A549 (cell line): ENCODE data around the gene CTNNA3. TPM values are rescaled to one million over a fixed set of nuclear protein-coding genes. Genes with fewer than 3 reads are reported as not detected.

ENCODE experiments used
- ATAC-seq, 2 experiments: fragments of 200-7000 bp in 1 of 2; fragments of >200 bp in 1 of 2; cut with Nextera tagmentation in 1 of 2; cut with Tn5 transposase in 1 of 2; 3 replicates each; pipeline versions ENCODE4 v1.8.0 to v1.9.1; 2018 to 2020; ENCODE audit warnings: mild to moderate bottlenecking in 1 of 2, moderate library complexity in 1 of 2
- CTCF ChIA-PET: fragments of 300-600 bp; sonication (Branson Sonifier 250); formaldehyde crosslinking; extraction: SDS; loops from one replicate; lab custom pipeline; 2021; ENCODE audit warnings: antibody characterized with exemption, inconsistent platforms; lab: Yijun Ruan, JAX
- POLR2A ChIA-PET: fragments of 350-600 bp; formaldehyde crosslinking; extraction: SDS; loops from one replicate; lab custom pipeline; 2021; ENCODE audit warnings: antibody characterized with exemption, inconsistent platforms; lab: Yijun Ruan, JAX
- DNase-seq, 2 experiments: peaks; one replicate each; pipeline versions ENCODE4 v3.0.0 to v3.0.0-alpha.2; 2011 to 2016; ENCODE audit warnings: low read depth in 1 of 2, low spot score in 1 of 2
- FAIRE-seq: peaks from 2 replicates; lab custom pipeline; 2011; peaks lifted over from hg19 to GRCh38; lab: Jason Lieb, UNC
- H3K27ac ChIP-seq, 2 experiments: fragments of >200 bp; sonication (Bioruptor Twin); formaldehyde crosslinking; 3 replicates each; pipeline ENCODE4 v1.5.1; 2016 to 2017
- H3K4me1 ChIP-seq: fragments of >200 bp; sonication (Bioruptor Twin); formaldehyde crosslinking; 3 replicates; pipeline ENCODE4 v1.6.1; 2016
- H3K4me2 ChIP-seq: fragments of >200 bp; sonication (Bioruptor Twin); formaldehyde crosslinking; 3 replicates; pipeline ENCODE4 v1.6.1; 2016
- H3K4me3 ChIP-seq: fragments of >200 bp; sonication (Bioruptor Twin); formaldehyde crosslinking; 3 replicates; pipeline ENCODE4 v1.5.1; 2016
- H3K9me3 ChIP-seq: fragments of >200 bp; sonication (Bioruptor Twin); formaldehyde crosslinking; 3 replicates; pipeline ENCODE4 v1.6.1; 2016
- CBX8 ChIP-seq: fragments of 200-600 bp; sonication (generic); IDR thresholded peaks from 2 replicates; pipeline ENCODE4 v1.6.1; 2016
- CHD4 ChIP-seq: fragments of 200-600 bp; sonication (generic); IDR thresholded peaks from 2 replicates; pipeline ENCODE4 v1.6.1; 2016; ENCODE audit warnings: antibody characterized with exemption, mild to moderate bottlenecking, borderline replicate concordance
- EHMT2 ChIP-seq: fragments of 200-600 bp; sonication (generic); IDR thresholded peaks from 2 replicates; pipeline ENCODE4 v1.6.1; 2016; ENCODE audit warnings: antibody characterized with exemption, low read depth, mild to moderate bottlenecking, moderate library complexity
- EP300 ChIP-seq, 2 experiments: fragments of >200 bp; sonication (Bioruptor Twin); formaldehyde crosslinking; IDR thresholded peaks; 2 replicates in 1 of 2; 3 replicates in 1 of 2; pipeline ENCODE4 v1.6.1; 2016 to 2017
- FOSB ChIP-seq: fragments of 250-450 bp; sonication (Bioruptor Pico); IDR thresholded peaks from 2 replicates; pipeline ENCODE4 v1.5.0; 2020; ENCODE audit warnings: mild to moderate bottlenecking, moderate library complexity
- FOXS1 ChIP-seq: fragments of 250-450 bp; sonication (Bioruptor Pico); IDR thresholded peaks from 2 replicates; pipeline ENCODE4 v1.5.0; 2020; ENCODE audit warnings: mild to moderate bottlenecking, moderate library complexity
- HDAC2 ChIP-seq: fragments of 200-600 bp; sonication (generic); IDR thresholded peaks from 2 replicates; pipeline ENCODE4 v1.6.1; 2016
- HEYL ChIP-seq: fragments of 250-450 bp; sonication (Bioruptor Pico); IDR thresholded peaks from 2 replicates; pipeline ENCODE4 v1.8.0; 2021; ENCODE audit warnings: mild to moderate bottlenecking, moderate library complexity
- HOXA7 ChIP-seq: fragments of 250-450 bp; sonication (Bioruptor Pico); IDR thresholded peaks from 2 replicates; pipeline ENCODE4 v1.5.0; 2020; ENCODE audit warnings: mild to moderate bottlenecking, moderate library complexity
- HOXB5 ChIP-seq: fragments of 250-450 bp; sonication (Bioruptor Pico); IDR thresholded peaks from 2 replicates; pipeline ENCODE4 v1.5.0; 2020; ENCODE audit warnings: mild to moderate bottlenecking, moderate library complexity
- KDM1A ChIP-seq: fragments of 200-600 bp; sonication (generic); IDR thresholded peaks from 2 replicates; pipeline ENCODE4 v1.6.1; 2016; ENCODE audit warnings: low read depth, mild to moderate bottlenecking
- KDM5A ChIP-seq: fragments of 200-600 bp; sonication (generic); IDR thresholded peaks from 2 replicates; pipeline ENCODE4 v1.6.1; 2016; ENCODE audit warnings: antibody characterized with exemption, mild to moderate bottlenecking
- MAZ ChIP-seq: fragments of 150-350 bp; IDR thresholded peaks from 2 replicates; pipeline ENCODE4 v1.6.1; 2014; ENCODE audit warnings: antibody characterized with exemption, low read depth, low read length, borderline replicate concordance
- MYC ChIP-seq: IDR thresholded peaks from 2 replicates; pipeline ENCODE4 v1.6.1; 2012; ENCODE audit warnings: mild to moderate bottlenecking, inconsistent platforms, low read length, improper control_type of control experiment, borderline replicate concordance
- NFE2L2 ChIP-seq: fragments of 150-350 bp; conservative IDR thresholded peaks from 2 replicates; pipeline ENCODE4 v1.6.1; 2014; ENCODE audit warnings: low read length
- POLR2A ChIP-seq: IDR thresholded peaks from 2 replicates; pipeline ENCODE4 v1.6.1; 2012; ENCODE audit warnings: mild to moderate bottlenecking, low read length
- SMC3 ChIP-seq: fragments of >200 bp; sonication (Bioruptor Twin); formaldehyde crosslinking; IDR thresholded peaks from 3 replicates; pipeline ENCODE4 v1.6.1; 2018; ENCODE audit warnings: inconsistent platforms
- SREBF2 ChIP-seq: fragments of 450-650 bp; IDR thresholded peaks from 2 replicates; pipeline ENCODE4 v1.6.1; 2014; ENCODE audit warnings: mild to moderate bottlenecking, moderate library complexity
- ZFP36 ChIP-seq: fragments of 450-650 bp; IDR thresholded peaks from 2 replicates; pipeline ENCODE4 v1.6.1; 2014; ENCODE audit warnings: borderline replicate concordance; ENCODE audit not compliant: partially characterized antibody
- WGBS: methylation state at CpG from one replicate; pipeline ENCODE4 v1.1.6; 2017; ENCODE audit errors: missing lambda C conversion rate; 5-methylcytosine and 5-hydroxymethylcytosine counted together
- polyA minus RNA-seq: library from RNA; depleted of rRNA, polyadenylated mRNA; stranded (reverse); fragments of >200 nt; gene quantifications from 2 replicates; pipeline ENCODE4 v1.2.3, GENCODE V29; 2011; rRNA and poly(A)+ RNA removed
- polyA plus RNA-seq, 4 experiments: library from polyadenylated mRNA; depleted of rRNA in 3 of 4; stranded (reverse); fragments of >200 nt; fragmentation: RNase III in 1 of 4; extraction: RNeasy Plus Mini Kit Qiagen cat#74134 plus additional on column Dnase treatment in 1 of 4; gene quantifications; 2 replicates in 3 of 4; 3 replicates in 1 of 4; pipeline ENCODE4 v1.2.3, GENCODE V29; 2011 to 2017
- TF ChIP-seq, protein P1 (sequence below): fragments of >200 bp; sonication (Bioruptor Twin); formaldehyde crosslinking; IDR thresholded peaks from 3 replicates; pipeline ENCODE4 v1.5.1; 2016
- TF ChIP-seq, protein P2 (sequence below): IDR thresholded peaks from 2 replicates; pipeline ENCODE4 v1.6.1; 2012
- TF ChIP-seq, protein P3 (sequence below): IDR thresholded peaks from 2 replicates; pipeline ENCODE4 v1.6.1; 2012; ENCODE audit warnings: low read depth, borderline replicate concordance

CTNNA3 gene
- polyA plus RNA-seq (2011; rRNA removed), result 0.09 TPM in 1 of 2 replicates, not detected in the other
- polyA plus RNA-seq (2012; cell fraction: cytosol; rRNA removed), result not detected in 2 replicates
- not detected in 2 replicates for polyA plus RNA-seq (2012; cell fraction: nucleus; rRNA removed)
- not detected in 3 replicates for polyA plus RNA-seq (2017; fragmentation: RNase III; extraction: RNeasy Plus Mini Kit Qiagen cat#74134 plus additional on column Dnase treatment)
- not detected in 2 replicates for polyA minus RNA-seq

DNA sequence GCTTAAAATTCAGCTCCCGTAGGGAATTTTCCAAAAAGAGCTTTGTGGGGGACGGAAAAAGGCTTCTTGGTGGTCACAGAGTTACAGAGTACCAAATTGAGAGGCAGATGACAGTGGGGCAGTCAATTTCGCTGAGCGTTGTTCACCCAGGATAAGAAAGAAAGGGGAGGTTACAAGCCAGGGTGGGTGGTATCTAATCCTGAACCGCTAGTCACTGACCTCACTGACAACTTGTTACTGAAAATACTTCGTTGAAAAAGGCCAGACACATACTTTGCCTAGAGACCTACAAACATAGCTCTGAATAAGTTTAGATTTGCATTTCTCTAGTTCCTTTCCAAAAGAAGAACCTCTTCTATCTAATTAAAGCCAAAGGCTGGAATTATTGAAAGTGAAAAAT, at the start of gene CTNNA3:
Gene CTNNA3, minus strand, starts transcription at position 167 of the 400 bp plus-strand sequence.
- TF ChIP-seq POLR2A (no peak), MYC (no peak)
- H3K9me3 ChIP-seq, result no peaks in the 10 kb centered on the region
- FAIRE-seq, result no peak
- H3K4me3 ChIP-seq, result no peak within 1 kb of the TSS
- ChIA-PET CTCF (interaction anchor here (5.1 kb wide), 1 partner anchor 83 kb away, joined by 143 read pairs; no protein-coding TSS in a partner anchor), POLR2A (no interaction called here)
- no peak within 1 kb of the TSS for H3K4me2 ChIP-seq
- 13% methylated on average over 6 of the region's 6 CpGs for WGBS
- no peaks in the 10 kb centered on the region for H3K4me1 ChIP-seq
- no peak; a peak in 1 of 6 replicates for ATAC-seq
- H3K27ac ChIP-seq, result no peak within 1 kb of the TSS
- DNase-seq, result no peak

DNA sequence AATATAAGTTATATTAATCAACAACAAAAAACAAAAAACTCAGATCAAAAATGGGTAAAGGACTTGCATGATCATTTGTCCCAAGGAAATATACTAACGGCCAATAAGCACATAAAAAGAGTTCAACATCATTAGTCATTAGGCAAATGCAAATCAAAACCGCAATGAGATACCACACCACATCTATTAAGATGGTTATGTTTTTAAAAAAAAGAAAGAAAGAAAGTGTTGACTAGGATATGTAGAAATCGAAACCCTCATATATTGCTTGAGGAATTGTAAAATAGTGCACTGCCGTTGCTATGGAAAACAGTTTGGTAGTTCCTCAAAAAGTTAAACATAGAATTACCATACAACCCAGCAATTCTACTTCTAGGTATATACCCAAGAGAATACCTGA, 39.4 kb upstream of the CTNNA3 start:
- no peak for FAIRE-seq
- 36% methylated on average over 4 of the region's 4 CpGs for WGBS
- POLR2A ChIA-PET, result no interaction called here
- H3K9me3 ChIP-seq, result no peaks in the 10 kb centered on the region
- CTCF ChIA-PET, result no interaction called here
- H3K4me2 ChIP-seq, result no peak overlapping the region
- no peak for ATAC-seq
- no peak overlapping the region for H3K27ac ChIP-seq
- H3K4me1 ChIP-seq, result no peaks in the 10 kb centered on the region
- DNase-seq, result no peak
- no peak overlapping the region for H3K4me3 ChIP-seq
- TF ChIP-seq HOXB5 (no peak), SREBF2 (no peak), CHD4 (no peak), HOXA7 (CRISPR knock-in tag) (no peak), SMC3 (no peak), EP300 (IDR thresholded peaks at IDR 0.05) (no peak), HEYL (CRISPR knock-in tag) (no peak), HDAC2 (no peak), ZFP36 (no peak), NFE2L2 (no peak), KDM5A (no peak), CBX8 (no peak), MAZ (no peak), FOXS1 (CRISPR knock-in tag) (no peak), KDM1A (no peak)
- TF ChIP-seq, protein P1, sequence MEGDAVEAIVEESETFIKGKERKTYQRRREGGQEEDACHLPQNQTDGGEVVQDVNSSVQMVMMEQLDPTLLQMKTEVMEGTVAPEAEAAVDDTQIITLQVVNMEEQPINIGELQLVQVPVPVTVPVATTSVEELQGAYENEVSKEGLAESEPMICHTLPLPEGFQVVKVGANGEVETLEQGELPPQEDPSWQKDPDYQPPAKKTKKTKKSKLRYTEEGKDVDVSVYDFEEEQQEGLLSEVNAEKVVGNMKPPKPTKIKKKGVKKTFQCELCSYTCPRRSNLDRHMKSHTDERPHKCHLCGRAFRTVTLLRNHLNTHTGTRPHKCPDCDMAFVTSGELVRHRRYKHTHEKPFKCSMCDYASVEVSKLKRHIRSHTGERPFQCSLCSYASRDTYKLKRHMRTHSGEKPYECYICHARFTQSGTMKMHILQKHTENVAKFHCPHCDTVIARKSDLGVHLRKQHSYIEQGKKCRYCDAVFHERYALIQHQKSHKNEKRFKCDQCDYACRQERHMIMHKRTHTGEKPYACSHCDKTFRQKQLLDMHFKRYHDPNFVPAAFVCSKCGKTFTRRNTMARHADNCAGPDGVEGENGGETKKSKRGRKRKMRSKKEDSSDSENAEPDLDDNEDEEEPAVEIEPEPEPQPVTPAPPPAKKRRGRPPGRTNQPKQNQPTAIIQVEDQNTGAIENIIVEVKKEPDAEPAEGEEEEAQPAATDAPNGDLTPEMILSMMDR, result no peak
- TF ChIP-seq, protein P2, sequence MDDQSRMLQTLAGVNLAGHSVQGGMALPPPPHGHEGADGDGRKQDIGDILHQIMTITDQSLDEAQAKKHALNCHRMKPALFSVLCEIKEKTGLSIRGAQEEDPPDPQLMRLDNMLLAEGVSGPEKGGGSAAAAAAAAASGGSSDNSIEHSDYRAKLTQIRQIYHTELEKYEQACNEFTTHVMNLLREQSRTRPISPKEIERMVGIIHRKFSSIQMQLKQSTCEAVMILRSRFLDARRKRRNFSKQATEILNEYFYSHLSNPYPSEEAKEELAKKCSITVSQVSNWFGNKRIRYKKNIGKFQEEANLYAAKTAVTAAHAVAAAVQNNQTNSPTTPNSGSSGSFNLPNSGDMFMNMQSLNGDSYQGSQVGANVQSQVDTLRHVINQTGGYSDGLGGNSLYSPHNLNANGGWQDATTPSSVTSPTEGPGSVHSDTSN, result no peak
- TF ChIP-seq, protein P3, sequence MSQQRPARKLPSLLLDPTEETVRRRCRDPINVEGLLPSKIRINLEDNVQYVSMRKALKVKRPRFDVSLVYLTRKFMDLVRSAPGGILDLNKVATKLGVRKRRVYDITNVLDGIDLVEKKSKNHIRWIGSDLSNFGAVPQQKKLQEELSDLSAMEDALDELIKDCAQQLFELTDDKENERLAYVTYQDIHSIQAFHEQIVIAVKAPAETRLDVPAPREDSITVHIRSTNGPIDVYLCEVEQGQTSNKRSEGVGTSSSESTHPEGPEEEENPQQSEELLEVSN, result no peak

DNA sequence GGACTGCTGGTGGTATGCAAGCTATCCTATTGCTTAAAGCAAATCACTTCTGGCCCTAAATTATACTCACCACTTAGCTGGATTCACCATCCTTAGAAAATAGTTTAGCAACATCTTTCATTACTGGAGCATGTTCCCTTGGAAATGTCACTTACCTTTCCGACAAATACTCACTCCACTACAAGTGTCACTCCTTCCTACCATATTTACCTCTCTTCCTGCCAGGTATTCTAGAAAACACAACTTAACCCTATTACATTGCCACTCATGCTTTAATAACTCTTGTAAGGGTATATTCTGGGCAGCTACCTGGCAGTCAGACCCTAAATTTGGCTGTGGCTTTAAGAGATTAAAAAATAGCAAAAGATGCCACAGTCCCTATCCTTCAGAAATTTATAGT, 37.5 kb upstream of the CTNNA3 start:
- DNase-seq (no peak), ATAC-seq (no peak), FAIRE-seq (no peak)
- H3K4me3 ChIP-seq, result no peak overlapping the region
- POLR2A ChIA-PET, result no interaction called here
- 31% methylated on average over 1 of the region's 1 CpG for WGBS
- no peak overlapping the region for H3K4me2 ChIP-seq
- no peaks in the 10 kb centered on the region for H3K9me3 ChIP-seq
- no peaks in the 10 kb centered on the region for H3K4me1 ChIP-seq
- no peak overlapping the region for H3K27ac ChIP-seq
- no peak for TF ChIP-seq EHMT2
- no peak for TF ChIP-seq FOSB
- TF ChIP-seq, all 56 proteins: peak for 0
- CTCF ChIA-PET, result interaction anchor here (1.9 kb wide), 1 partner anchor 46 kb away, joined by 6 read pairs; no protein-coding TSS in a partner anchor
